Activated effector memory CD4-positive, alpha-beta T cell treated with anti-CD3 and anti-CD28 coated beads, Interleukin-2, amount 50 U/mL, for 16 hours (primary cell): ENCODE results near the gene RPF1.
A peak's percentile ranks its signal among the peaks of the same experiment; 100 is the strongest.
"Not testable (repeated sequence)": the region's sequence is repeated elsewhere in the genome, so short reads cannot be mapped to it uniquely, and the experiment has no call there.

Source experiments
- DNase-seq: peaks from one replicate; pipeline ENCODE4 v3.0.0-alpha.2; 2020

Gene RPF1, protein sequence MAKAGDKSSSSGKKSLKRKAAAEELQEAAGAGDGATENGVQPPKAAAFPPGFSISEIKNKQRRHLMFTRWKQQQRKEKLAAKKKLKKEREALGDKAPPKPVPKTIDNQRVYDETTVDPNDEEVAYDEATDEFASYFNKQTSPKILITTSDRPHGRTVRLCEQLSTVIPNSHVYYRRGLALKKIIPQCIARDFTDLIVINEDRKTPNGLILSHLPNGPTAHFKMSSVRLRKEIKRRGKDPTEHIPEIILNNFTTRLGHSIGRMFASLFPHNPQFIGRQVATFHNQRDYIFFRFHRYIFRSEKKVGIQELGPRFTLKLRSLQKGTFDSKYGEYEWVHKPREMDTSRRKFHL

DNA sequence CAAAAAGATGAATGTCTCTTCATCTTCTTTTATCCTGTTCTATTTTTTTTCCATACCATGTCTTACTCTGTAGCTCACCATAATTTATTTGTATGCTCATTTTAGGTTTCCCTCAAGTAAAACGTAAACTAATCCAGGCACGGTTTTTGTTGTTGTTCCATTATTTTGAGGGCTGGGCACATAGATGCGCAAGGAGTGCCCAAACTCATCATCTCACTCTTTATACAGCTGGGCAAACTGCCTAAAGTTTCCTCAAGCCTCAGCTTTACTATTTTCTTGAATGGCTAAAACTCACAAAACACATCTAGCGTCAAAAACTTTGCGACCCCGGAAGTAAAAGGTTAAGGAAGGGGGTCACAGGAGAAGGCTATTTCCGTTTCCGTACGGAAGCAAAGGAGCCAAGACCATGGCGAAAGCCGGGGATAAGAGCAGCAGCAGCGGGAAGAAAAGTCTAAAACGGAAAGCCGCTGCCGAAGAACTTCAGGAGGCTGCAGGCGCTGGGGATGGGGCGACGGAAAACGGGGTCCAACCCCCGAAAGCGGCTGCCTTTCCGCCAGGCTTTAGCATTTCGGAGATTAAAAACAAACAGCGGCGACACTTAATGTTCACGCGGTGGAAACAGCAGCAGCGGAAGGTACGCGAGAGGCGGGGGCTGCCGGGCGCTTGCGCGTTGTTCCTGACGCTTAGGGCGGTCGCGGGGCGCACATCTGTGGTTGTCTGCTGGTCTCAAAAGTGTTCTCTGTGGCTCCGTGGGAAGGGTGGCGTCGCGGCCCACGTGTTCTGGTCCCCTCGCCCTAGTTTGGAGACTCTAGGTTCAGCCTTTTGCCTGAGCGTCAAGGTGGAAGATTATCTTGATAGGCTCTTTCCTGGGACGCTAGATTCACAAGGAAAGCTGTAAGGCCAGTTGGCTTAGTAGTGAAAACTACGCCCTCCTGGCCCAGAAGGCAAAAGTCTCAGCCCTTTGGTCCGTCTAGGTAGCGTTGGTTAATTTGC is at the start of gene RPF1:
Gene RPF1, plus strand, starts transcription at position 391 of the 993 bp plus-strand sequence. Its CDS starts 16 bp downstream, at position 407.
- peak; percentile 93 for DNase-seq

DNA sequence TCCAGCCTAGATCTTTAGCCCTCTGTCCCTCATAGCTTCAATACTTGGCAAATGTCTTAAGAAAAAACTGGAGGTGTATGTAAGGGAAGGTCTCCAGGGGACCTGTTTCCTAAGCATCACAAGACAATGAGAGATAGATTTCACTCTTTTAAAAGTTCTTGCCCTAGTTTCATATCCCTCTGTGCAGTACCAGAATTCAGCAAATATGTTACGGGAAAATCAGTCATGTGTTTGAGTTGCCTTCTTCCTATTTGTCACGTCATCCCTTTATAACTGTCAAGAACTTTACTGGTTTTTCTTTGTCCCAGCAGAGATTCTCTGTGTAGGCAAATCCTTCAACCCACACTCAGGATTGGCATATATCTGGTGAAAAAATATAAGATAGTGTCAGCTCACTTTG is 48.5 kb upstream of the RPF1 start:
- DNase-seq = no peak

DNA sequence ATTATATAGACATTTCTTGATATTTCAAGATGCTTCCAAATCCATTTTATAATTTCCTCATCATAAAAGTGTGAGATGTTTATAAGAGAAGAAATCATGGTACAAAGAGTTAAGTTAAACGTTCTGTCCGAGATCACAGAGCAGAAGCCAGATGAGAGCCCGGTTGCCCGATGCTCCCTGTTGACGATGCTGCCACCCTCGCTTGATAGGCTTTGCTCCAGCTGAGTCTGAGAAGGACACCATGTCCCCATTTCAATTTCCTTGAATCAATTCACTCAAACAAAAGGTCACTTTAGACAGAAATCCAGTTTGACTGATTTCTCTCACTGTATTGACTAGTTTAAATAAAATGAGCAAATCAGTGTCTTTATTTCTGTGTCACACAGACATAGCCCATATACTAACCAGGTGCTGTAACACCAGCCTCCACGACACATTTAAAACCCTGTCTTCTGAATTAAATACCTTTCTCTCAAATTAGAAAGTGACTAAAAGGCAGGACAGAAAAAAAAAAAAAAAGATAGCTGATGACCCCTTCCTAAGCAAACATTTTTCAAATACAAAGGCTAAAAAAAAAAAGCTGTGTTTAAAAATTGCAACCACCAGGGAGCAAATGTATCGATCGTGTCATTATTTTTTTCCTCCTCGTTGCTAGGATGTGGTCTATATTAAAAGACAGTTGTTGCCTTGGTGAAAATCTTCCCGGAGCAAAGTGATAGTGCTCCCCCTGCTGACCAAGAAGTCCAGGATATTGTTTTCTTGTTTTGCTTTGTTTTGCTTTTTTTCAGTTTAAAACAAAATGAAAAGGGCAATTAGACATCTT is 45.6 kb upstream of the RPF1 start:
- peak; percentile 78 for DNase-seq

DNA sequence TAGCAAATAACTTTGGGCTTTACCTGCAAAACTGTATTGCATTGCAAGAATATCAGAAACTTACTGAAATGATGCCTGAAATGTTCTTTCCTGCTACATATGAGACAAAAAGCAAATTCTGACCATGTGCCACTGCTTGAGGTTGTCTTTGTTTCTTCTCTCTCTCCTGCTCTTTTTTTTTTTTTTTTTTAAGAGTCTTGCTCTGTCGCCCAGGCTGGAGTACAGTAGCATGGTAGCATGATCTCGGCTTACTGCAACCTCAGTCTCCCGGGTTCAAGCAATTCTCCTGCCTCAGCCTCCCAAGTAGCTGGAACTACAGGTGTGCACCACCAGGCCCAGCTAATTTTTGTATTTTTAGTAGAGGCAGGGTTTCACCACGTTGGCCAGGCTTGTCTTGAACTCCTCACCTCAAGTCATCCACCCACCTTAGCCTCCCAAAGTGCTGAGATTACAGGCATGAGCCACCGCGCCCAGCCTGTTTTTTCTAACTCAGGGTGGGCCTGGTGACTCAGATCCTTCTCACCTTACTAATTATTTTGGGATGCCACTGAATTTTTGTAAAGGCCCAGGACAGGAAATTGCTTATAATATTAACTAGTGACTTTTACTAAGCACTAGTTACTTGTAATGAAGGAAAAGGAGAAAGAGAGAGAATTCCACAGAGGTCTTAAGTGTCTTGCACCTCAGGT is 44.8 kb upstream of the RPF1 start:
- no peak for DNase-seq

DNA sequence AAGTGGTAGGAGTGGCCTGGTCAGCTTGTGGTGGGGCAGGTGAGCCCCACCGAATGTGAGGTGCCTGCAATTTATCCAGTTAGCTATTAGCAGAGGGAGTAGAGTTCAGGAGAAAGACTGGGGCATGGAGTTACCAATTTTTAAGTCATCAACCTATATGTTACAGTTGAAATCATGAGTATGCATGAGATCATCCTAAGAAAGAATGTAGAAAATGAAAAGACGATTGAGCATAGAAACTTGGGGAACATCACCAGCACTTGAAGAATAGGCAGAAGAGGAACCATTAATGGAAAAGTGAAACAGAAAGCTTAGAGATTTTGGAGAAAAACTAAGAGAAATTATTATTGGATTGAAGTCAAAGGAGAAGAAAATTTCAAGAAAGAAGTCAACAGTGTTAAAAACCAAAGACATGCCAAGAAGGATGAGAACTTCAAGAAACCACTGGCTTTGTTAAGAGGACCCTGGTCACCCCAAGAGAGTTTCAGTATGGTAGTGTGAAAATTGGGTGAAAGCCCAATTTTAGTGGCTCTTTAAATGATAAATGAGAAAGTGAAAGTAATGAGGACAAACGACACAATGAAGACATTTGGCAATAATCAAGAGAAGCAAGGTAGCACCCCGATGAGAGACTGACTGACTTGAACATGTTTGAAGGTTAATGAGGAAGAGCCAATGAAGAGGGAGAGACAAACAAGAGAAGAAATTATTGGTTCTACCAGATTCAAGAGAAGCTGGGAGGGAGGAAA is 44.1 kb upstream of the RPF1 start:
- DNase-seq = no peak

DNA sequence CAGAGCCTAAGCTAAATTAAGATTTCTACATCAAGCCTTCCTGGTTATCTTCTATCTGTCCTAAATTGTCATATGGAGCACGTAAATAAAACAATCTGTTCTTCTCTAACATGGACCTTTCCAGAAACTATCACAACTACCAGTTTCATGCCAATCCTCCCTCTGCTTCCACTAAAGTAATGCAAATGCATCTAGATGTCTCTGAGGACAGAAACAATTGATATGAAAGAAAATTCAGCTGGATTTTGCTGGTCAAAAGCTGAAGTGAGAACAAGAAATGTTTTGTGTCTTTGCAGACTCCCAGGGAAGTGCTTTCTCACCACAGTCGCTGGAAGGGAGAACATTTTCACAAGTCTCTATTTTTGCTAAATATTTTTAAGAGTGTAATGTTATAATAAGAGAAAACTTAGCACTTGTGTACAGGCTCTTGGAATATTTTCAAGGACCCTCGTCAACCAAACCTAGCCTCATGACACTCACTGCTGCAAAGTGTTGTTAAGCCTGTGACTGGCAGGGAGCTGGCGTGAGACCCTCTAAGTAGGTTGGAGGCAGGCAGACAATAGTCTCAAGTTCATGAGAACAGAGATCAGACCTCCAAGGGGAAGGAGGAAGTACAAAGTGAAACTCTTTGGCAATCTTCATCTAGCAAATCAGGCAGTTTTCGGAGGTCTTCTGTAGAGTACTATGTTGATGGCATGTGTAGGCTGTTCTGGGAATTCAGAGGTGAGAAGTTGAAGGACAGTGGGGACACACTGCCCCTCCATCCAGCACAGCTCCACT is 42.0 kb upstream of the RPF1 start:
- DNase-seq = no peak

DNA sequence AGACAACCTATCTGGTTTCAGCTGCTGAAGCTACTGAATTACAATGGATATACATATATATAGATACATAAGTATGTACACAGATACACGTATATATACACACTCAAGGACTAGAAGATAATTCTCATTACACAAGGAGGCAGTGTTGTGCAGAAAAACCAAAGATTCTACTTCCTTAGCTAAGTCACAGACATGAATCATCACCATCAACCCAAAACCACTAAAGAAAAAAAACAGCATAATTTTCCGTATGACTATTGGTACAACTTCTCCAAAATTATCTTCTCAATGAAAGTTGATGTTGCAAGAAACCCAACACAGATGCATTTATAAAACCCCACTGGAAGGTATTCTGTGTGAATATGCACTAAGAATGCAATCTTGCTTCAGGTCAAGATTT is 36.8 kb upstream of the RPF1 start:
- DNase-seq = no peak

DNA sequence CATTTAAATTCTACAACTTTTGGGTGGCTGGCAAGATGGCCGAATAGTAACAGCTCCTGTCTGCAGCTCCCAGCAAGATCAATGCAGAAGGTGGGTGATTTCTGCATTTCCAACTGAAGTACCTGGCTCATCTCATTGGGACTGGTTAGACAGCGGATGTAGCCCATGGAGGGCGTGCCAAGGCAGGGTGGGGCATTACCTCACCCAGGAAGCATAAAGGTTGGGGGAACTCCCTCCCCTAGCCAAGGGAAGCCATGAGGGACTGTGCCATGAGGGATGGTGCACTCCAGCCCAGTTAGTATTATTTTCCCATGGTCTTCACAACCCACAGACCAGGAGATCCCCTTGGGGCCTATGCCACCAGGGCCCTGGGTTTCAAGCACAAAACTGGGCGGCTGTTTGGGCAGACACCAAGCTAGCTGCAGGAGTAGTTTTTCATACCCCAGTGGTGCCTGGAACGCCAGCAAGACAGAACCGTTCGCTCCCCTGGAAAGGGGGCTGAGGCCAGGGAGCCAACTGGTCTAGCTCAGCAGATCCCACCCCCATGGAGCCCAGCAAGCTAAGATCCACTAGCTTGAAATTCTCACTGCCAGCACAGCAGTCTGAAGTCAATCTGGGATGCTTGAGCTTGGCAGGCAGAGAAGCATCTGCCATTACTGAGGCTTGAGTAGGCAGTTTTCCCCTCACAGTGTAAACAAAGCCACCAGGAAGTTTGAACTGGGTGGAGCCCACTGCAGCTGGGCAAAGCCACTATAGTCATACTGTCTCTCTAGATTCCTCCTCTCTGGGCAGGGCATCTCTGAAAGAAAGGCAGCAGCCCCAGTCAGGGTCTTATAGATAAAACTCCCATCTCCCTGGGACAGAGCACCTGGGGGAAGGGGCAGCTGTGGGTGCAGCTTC is 36.1 kb upstream of the RPF1 start:
- DNase-seq = peak; percentile 68

DNA sequence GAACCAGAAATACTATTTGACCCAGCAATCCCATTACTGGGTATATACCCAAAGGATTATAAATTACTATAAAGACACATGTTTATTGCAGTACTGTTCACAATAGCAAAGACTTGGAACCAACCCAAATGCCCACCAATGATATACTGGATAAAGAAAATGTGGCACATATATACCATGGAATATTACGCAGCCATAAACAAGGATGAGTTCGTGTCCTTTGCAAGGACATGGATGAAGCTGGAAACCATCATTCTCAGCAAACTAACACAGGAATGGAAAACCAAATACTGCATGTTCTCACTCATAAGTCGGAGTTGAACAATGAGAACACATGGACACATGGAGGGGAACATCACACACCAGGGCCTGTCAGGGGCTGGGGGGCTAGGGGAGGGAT is 30.4 kb upstream of the RPF1 start:
- DNase-seq = not testable (repeated sequence)

DNA sequence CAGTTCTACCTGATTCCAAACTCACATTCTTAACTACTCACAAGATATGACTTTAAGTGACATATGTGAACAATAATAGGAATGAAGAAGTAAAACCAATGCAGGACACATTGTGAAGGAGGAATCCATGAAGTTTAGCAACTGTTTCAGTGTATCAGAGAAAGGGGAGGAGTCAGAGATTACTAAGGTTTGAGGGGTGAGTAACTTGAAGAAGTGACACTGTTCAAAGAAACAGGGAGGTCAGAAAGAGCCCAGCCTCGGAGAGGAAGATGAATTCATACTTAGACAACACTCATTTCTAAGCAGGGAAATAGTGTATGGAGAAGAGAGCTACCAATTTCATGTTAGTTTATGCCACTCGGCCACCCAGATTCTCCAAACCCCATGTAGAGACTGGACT is 28.2 kb upstream of the RPF1 start:
- DNase-seq = no peak

DNA sequence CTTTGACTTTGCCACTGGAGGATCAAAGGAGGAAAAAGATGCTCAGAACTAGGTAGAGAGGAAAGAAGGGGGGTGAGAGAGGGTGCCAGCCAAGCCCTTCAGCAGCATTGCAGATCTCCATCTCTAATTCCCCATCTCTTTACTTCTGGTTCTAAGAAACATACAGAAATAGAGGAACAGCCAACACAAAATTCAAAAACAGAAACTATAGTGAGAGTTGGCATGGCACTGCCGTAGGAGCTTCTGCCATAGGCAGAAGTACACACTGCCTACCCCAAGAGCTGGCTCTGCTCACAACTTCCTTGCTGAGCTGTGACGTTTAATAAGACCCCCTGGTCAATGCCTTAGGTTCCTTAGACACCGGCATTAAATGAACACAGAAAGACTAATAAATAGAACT is 26.6 kb upstream of the RPF1 start:
- DNase-seq = no peak

DNA sequence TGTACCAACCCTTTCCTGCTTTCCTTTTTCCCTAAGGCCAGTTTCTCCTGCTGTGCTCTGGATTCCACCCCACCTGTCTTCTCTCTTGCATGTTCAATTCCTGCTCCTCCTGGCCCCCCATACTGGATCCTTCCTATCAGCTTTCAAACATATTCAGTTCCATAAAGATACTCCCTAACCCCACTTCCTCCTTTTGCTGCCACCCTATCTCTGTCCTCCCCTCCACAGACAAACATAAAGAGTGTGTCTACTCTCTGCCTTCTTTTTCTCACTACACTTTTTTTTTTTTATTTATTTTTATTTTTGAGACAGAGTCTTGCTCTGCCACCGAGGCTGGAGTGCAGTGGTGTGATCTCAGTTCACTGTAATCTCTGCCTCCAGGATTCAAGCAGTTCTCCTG is 16.9 kb upstream of the RPF1 start:
- no peak for DNase-seq

DNA sequence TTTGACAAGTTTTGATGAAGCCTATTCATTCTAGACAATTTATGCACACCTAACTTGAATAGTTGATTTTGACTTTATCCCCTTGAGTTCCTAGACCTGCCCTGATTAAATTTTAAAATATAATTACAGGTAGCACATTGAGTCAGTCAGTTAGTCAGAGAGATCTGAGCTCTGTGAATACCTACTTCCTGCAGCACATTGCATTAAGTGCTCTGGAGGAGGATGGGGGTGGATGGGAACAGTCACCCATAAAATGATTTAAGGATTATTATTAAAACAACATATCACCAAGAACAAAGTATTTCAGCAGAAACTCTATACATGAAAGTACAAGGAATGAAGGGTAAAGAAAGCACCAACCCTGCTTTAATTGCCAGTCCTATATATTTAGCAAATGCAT is 11.8 kb upstream of the RPF1 start:
- DNase-seq = no peak

DNA sequence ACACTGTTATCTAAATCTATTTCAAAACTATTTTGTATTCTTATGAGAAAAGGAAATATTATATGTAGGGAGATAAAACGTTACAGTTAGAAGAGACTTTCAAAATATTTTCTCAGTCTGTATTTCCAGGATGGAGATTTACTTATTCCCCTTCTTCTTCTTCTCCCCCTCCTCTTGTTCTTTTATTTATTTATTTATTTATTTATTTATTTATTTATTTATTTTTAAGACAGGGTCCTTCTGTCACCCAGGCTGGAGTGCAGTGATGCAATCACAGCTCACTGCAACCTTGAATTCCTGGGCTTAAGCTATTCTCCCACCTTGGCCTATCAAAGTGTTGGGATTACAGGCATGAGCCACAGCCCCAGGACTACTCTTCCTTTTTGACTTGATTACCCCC is 2.8 kb upstream of the RPF1 start:
- DNase-seq = no peak

DNA sequence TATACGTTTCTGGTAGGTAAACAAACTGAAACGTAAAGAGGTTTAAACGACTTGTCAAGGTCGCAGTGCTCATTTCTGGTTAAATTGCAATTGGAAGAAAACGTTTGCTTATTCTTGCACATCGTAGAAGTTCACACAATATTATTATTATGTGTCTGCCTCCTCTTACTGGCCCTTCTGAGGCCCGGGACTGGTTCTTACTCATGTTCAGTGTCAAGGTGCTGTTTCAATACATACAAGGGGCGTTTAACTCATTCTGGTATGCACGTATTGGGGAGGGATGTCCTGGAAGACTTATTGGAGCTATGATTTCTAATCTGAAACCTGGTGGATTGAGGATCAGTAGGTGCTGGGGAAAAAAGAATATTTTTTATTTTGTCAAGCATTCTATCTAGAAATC is 932 bp downstream of the RPF1 start:
- DNase-seq = no peak

DNA sequence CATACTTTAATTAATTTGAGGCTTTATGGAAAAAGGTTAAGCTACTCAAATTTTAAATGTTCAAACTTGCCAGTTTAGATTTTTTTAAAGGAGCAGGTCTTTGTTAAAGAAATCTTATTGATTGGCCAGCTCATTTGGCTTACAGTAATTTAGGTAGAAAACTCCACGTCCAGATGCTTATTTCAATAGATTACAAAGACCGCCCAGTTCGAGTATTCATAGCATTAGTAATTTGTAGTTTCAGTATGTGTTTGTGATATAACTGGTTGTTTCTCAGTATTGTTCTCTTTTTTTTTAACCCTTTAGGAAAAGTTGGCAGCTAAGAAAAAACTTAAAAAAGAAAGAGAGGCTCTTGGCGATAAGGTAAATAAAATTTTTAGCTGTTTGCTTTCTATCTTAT is 1.6 kb downstream of the RPF1 start:
- no peak for DNase-seq

DNA sequence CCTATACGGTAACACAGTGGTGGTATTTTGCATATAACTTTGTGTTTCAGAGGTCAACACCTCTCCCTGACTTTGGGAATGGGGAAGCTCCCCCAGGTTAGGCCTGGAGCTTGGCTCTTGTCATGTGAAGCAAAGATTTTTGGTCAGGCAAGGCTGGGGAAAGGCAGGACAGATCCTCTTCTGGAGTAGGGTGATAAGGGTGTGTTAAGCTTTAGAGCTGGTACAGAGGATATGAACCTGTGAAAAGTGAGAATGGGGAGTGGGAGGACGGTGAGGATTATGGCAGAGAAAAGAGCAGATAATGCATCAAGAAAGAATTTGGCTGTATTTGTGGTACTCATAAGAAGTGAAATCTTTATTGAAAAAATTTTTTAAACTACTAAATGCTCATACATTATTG is 2.3 kb downstream of the RPF1 start:
- DNase-seq = no peak

DNA sequence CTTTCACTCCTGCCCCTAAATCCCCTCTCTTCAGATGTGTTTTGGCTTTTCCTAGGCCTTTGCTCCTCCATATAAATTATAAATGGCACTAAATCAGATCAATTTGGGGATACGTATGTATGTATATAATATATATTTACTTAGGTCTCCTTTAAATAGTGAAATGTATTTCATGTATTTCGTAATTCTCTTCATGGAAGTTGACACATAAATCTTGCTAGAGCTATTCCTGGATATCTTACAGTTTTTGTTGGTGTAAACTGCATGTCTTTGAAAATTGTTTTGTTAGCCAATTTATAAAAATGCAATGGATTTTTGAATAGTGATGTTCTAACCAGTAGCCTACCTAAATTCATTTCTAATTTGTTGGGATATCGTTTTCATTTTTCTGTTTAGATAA is 9.0 kb downstream of the RPF1 start:
- no peak for DNase-seq

DNA sequence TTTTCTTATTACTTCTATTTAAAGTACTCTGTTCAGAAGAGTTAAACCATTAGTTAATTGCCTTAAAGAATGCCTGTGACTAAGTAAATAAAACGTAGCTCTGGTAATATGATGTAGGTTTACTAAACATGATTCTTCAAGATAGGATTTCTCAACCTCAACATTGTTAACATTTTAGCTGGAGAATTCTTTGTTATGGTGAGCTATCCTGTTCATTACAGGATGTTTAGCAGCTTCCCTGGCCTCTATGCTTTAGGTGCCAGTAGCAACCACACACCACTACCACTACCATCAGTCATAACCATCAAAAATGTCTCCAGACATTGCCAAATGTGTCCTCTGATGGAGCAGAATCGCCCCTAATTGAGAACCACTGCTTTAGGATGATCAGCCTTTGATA is 10.7 kb downstream of the RPF1 start:
- DNase-seq = no peak

DNA sequence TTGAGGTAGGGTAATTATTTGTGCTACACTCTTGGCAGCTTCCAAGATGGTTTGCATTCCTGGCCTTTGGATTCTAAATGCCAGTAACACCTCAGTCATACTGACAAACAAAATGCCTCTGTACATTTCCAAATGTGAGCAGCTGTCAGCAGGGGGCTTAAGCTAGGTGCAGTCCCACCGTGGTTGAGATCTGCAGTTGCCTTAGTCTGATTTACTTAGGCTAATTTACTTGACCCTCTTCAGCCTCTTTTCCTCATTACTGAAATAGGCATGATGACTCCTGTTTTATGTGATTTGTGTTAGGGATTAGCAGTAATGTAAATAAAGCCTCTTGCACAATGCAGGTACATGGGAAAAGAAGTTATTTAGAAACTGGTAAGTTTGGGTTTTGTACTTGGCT is 13.7 kb downstream of the RPF1 start:
- DNase-seq = no peak
